ENCODE data around the gene RHOT2. TPM values are rescaled to one million over a fixed set of nuclear protein-coding genes. Genes with fewer than 3 reads are reported as not detected.

RHOT2 gene
- total and polyA plus RNA-seq, 10 of the 15 experiments (the other 5 are each of a cell fraction or from before 2014, with no cell fraction given) = 3.7 to 174 (median 69.8) TPM

DNA sequence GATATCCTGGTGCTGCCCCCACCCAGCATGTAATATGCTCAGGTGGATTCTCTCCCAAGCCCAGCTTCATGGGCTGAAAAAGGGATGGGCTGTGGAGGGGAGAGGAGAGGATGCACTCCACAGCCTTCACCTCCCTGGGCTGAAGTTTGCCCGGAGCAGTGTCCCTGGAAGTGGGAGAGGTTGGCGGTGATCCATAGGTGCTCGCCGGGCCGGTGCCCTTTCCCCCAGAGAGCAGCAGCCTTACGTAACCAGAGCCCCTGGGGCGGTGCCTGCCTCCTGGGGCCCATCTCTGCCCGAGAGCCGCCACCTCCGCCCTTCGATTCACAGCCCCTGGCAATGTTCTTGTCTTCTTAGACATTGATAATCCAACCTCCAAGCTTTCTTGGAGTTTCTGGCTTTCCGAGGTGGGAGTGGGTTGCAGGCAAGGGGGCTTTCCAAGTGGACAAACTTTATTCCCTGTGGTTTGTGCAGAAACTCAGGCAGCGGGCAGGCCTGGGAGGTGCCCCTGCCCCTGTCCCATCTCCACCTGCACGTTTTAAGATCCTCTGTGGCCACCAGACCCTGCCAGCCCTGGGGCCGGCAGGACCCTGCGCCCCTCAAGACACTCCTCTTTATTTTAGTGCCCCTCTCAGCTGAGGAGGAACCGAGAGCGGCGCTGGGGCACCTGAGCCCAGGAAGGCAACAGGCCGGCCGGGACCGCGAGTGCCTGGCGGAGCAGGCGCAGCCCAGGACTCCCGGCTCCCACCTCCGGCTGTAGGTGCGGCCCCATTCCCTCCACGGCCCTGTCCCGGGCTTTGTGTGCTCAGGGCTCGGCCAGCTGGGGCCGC, 21.9 kb upstream of the RHOT2 start:
- H3K27ac ChIP-seq (ENCODE audit: control insufficient read depth, insufficient read depth) = no peak overlapping the region
- no TSS peak for BruUV-seq (replicated peaks)
- no peaks in the 10 kb centered on the region for H3K9me3 ChIP-seq (replicated peaks; ENCODE audit: control insufficient read depth, insufficient read depth, low read length)
- POLR2A ChIA-PET = interaction anchor here (1.2 kb wide), 1 partner anchor 8 kb away, joined by 3 read pairs; no protein-coding TSS in a partner anchor
- peaks cover 9% of the 10 kb centered on the region for H3K4me1 ChIP-seq (ENCODE audit: control insufficient read depth, insufficient read depth, low read length)
- H3K27me3 ChIP-seq (replicated peaks in 1 of 2; ENCODE audit: control insufficient read depth in 2 of 2, insufficient read depth in 2 of 2, low read length in 1 of 2) = no peaks in the 10 kb centered on the region
- H3K9ac ChIP-seq (ENCODE audit: control insufficient read depth, insufficient read depth, low read length) = no peak overlapping the region
- H4K20me1 ChIP-seq (ENCODE audit: control insufficient read depth, insufficient read depth) = no peaks in the 10 kb centered on the region
- no peaks in the 10 kb centered on the region; a peak in 2 of 4 replicates for H3K36me3 ChIP-seq (ENCODE audit: control insufficient read depth in 2 of 2, insufficient read depth in 2 of 2, low read length in 1 of 2)
- in situ Hi-C loops (cut with MboI) (no loop called here), intact Hi-C loops (cut with micrococcal nuclease; ENCODE audit: unreplicated experiment) (no loop called here)
- FAIRE-seq (no peak), ATAC-seq (no peak), DNase-seq (ENCODE audit: low read depth, low spot score) (no peak)
- no peak overlapping the region for H3K4me3 ChIP-seq
- H2AFZ ChIP-seq (ENCODE audit: control insufficient read depth, low read depth, low read length) = no peak overlapping the region
- TF ChIP-seq SMAD5 (IDR thresholded peaks at IDR 0.05; ENCODE audit: low read depth) (no peak), GABPA (IDR thresholded peaks at IDR 0.05; ENCODE audit: low read depth) (no peak), IRF3 (IDR thresholded peaks at IDR 0.05) (no peak), IKZF2 (IDR thresholded peaks at IDR 0.05) (no peak), ASH2L (IDR thresholded peaks at IDR 0.05; ENCODE audit: borderline replicate concordance, low read depth) (no peak), BRCA1 (IDR thresholded peaks at IDR 0.05; ENCODE audit: low read depth, low read length) (no peak), TAF1 (IDR thresholded peaks at IDR 0.05; ENCODE audit: borderline replicate concordance, low read depth, low read length) (no peak), EED (IDR thresholded peaks at IDR 0.05; ENCODE audit: low read depth) (no peak), JUNB (IDR thresholded peaks at IDR 0.05) (no peak), FOS (IDR thresholded peaks at IDR 0.05; ENCODE audit: borderline replicate concordance, extremely low read depth, insufficient read length) (no peak), MTA2 (IDR thresholded peaks at IDR 0.05; ENCODE audit: low read depth) (no peak), RUNX3 (IDR thresholded peaks at IDR 0.05; ENCODE audit: low read length) (no peak), MEF2B (IDR thresholded peaks at IDR 0.05; ENCODE audit: partially characterized antibody, poor library complexity, severe bottlenecking) (no peak), NBN (IDR thresholded peaks at IDR 0.05) (no peak), MYB (IDR thresholded peaks at IDR 0.05; ENCODE audit: borderline replicate concordance, low read depth, low read length) (no peak), STAT1 (conservative IDR thresholded peaks at IDR 0.05) (no peak), RELA (IDR thresholded peaks at IDR 0.05; ENCODE audit: borderline replicate concordance, partially characterized antibody) (no peak), BHLHE40 (IDR thresholded peaks at IDR 0.05; ENCODE audit: borderline replicate concordance in 1 of 2, low read depth in 2 of 2, low read length in 1 of 2) (no peak)
- SMC1A ChIA-PET (ENCODE audit: uncharacterized antibody, unreplicated experiment) = no interaction called here
- H3K4me2 ChIP-seq (ENCODE audit: control insufficient read depth, insufficient read depth) = no peak overlapping the region
- RAD21 ChIA-PET (ENCODE audit: unreplicated experiment) = no interaction called here
- CTCF ChIA-PET = no interaction called here
- WGBS (ENCODE audit: insufficient coverage, insufficient replicate concordance, low lambda C conversion rate, missing lambda C conversion rate) = 88% methylated on average over 31 of the region's 32 CpGs
- H3K79me2 ChIP-seq (ENCODE audit: control insufficient read depth, insufficient read depth, low read length) = peaks cover 45% of the 10 kb centered on the region

Measured in GM12878 (cell line).